CD4-positive, alpha-beta T cell (primary cell): ENCODE results near the gene KLHDC4. TPM values are rescaled to one million over a fixed set of nuclear protein-coding genes. Genes with fewer than 3 reads are reported as not detected.
"Not testable (repeated sequence)": the region's sequence is repeated elsewhere in the genome, so short reads cannot be mapped to it uniquely, and the experiment has no call there.

Source experiments
- ATAC-seq: fragments of 200-7000 bp; cut with Tn5 transposase; one replicate; pipeline ENCODE4 v1.10.0; 2022; ENCODE audit warnings: mild to moderate bottlenecking; ENCODE audit not compliant: poor library complexity
- CTCF ChIA-PET: fragments of 350-600 bp; sonication (Branson Sonifier 250); formaldehyde crosslinking; loops from one replicate; lab custom pipeline; 2021; ENCODE audit warnings: antibody characterized with exemption, inconsistent platforms; lab: Charles Lee
- POLR2A ChIA-PET: fragments of 350-600 bp; sonication (Branson Sonifier 250); formaldehyde crosslinking; loops from one replicate; lab custom pipeline; 2021; ENCODE audit warnings: antibody characterized with exemption, inconsistent platforms; lab: Charles Lee
- DNase-seq, 14 experiments: peaks; one replicate each; pipeline ENCODE4 v3.0.0-alpha.2; 2013 to 2020; ENCODE audit warnings: mixed read lengths in 2 of 14
- H3K27ac ChIP-seq, 2 donors: one replicate each; pipeline versions ENCODE4 v1.5.1 to v1.7.0; 2013; ENCODE audit warnings: low read length in 2 of 2, low read depth in 1 of 2, mild to moderate bottlenecking in 1 of 2
- H3K27me3 ChIP-seq, 2 experiments: 1 replicate in 1 of 2; 2 replicates in 1 of 2; pipeline versions ENCODE4 v1.6.1 to v1.7.0; 2013; ENCODE audit warnings: low read length in 2 of 2, control low read depth in 1 of 2, mild to moderate bottlenecking in 1 of 2, moderate library complexity in 1 of 2; ENCODE audit not compliant: insufficient read depth in 2 of 2, control insufficient read depth in 1 of 2
- H3K36me3 ChIP-seq: one replicate; pipeline ENCODE4 v1.6.1; 2013; ENCODE audit warnings: low read length, control low read depth; ENCODE audit not compliant: insufficient read depth
- H3K4me1 ChIP-seq: one replicate; pipeline ENCODE4 v1.6.1; 2013; ENCODE audit warnings: low read length, control low read depth; ENCODE audit not compliant: insufficient read depth
- H3K4me3 ChIP-seq: one replicate; pipeline ENCODE4 v1.5.1; 2013; ENCODE audit warnings: mild to moderate bottlenecking, low read length, moderate library complexity
- H3K9me3 ChIP-seq, 2 experiments: 1 replicate in 1 of 2; 2 replicates in 1 of 2; pipeline versions ENCODE4 v1.6.1 to v1.7.0; 2013; ENCODE audit warnings: low read length in 2 of 2, mild to moderate bottlenecking in 2 of 2, control low read depth in 1 of 2, moderate library complexity in 1 of 2; ENCODE audit not compliant: control insufficient read depth in 1 of 2, insufficient read depth in 1 of 2
- H3K27ac Mint-ChIP-seq: one replicate; pipeline ENCODE4 v1.8.0; 2020; ENCODE audit warnings: mixed read lengths
- H3K27me3 Mint-ChIP-seq: one replicate; pipeline ENCODE4 v1.8.0; 2021; ENCODE audit warnings: mixed read lengths
- H3K36me3 Mint-ChIP-seq: one replicate; pipeline ENCODE4 v1.8.0; 2021; ENCODE audit warnings: low read depth, mixed read lengths
- H3K4me1 Mint-ChIP-seq: one replicate; pipeline ENCODE4 v1.8.0; 2021; ENCODE audit warnings: low read depth, mixed read lengths
- H3K4me3 Mint-ChIP-seq: one replicate; pipeline ENCODE4 v1.8.0; 2020; ENCODE audit warnings: mild to moderate bottlenecking, mixed read lengths
- H3K9me3 Mint-ChIP-seq: one replicate; pipeline ENCODE4 v1.8.0; 2020; ENCODE audit warnings: mixed read lengths
- intact Hi-C, 2 experiments: fragments of 100-400 bp; cut with DNase I in 1 of 2; cut with micrococcal nuclease in 1 of 2; formaldehyde crosslinking; loops; one replicate each; pipeline versions ENCODE4 v1.15.1 to v1.9.0; 2023 to 2025; cut with DNase I, micrococcal nuclease
- total RNA-seq, 174 experiments: library from RNA in 2 of 174; stranded (reverse) in 2 of 174; gene quantifications; one replicate each; pipeline ENCODE4 v1.2.3 and lab custom pipeline; 2021 to 2026
- TF ChIP-seq, protein P1 (sequence below): fragments of 200-600 bp; IDR thresholded peaks from one replicate; pipeline ENCODE4 v1.8.0; 2022; ENCODE audit warnings: antibody characterized with exemption, mild to moderate bottlenecking

The KLHDC4 gene
- total RNA-seq, 2 experiments from 2014 or later, result 41.4 to 43.0 TPM

DNA sequence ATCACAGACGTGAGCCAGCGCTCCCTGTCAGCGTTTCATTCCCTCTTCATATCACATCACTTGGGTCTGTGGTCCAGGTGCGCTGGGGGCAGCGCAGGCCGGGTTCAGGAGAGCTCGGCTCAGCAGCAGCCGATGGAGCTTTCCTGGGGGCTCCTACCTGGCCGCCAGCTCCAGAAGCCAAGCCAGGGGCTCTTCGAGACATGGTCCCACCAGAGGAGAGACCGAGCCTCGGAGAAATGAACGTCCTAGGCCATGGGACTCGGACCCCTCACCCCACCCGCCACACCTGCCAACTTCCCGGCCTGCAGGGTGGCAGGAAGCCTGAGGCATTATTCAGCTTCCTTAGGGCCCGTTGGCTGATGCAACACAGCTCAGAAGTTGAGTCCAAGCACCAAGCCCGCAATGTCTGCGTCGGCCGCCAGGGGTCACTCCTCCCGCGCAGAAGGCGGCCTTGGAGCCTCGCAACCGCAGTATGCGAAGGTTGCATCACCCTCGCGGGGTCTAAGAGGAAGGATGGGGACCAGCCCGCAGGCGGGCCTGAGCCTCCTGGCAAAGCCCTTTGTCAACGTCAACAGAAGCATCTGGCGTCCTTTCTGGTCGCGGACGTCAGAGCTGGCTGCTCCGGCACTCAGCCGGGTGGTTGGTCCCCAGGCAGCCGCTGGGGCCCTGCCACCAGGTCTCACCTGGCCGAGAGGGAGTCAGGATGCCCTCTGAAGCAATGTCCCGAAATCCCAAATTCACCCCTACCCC is 13.2 kb upstream of the KLHDC4 start:
- Mint-ChIP-seq H3K27me3 (no peaks in the 10 kb centered on the region), H3K4me3 (peak overlapping the region; percentile 66), H3K9me3 (no peaks in the 10 kb centered on the region), H3K36me3 (no peaks in the 10 kb centered on the region), H3K4me1 (peaks cover 38% of the 10 kb centered on the region), H3K27ac (peak overlapping the region; percentile 87)
- Histone ChIP-seq H3K36me3 (no peaks in the 10 kb centered on the region), H3K4me1 (peaks cover 43% of the 10 kb centered on the region), H3K27ac (no peak overlapping the region), H3K4me3 (no peak overlapping the region), H3K9me3 (peaks cover 0 to 14% of the 10 kb centered on the region in 2 experiments), H3K27me3 (no peaks in the 10 kb centered on the region)
- TF ChIP-seq, protein P1, sequence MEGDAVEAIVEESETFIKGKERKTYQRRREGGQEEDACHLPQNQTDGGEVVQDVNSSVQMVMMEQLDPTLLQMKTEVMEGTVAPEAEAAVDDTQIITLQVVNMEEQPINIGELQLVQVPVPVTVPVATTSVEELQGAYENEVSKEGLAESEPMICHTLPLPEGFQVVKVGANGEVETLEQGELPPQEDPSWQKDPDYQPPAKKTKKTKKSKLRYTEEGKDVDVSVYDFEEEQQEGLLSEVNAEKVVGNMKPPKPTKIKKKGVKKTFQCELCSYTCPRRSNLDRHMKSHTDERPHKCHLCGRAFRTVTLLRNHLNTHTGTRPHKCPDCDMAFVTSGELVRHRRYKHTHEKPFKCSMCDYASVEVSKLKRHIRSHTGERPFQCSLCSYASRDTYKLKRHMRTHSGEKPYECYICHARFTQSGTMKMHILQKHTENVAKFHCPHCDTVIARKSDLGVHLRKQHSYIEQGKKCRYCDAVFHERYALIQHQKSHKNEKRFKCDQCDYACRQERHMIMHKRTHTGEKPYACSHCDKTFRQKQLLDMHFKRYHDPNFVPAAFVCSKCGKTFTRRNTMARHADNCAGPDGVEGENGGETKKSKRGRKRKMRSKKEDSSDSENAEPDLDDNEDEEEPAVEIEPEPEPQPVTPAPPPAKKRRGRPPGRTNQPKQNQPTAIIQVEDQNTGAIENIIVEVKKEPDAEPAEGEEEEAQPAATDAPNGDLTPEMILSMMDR, result peak; percentile 93
- ATAC-seq (peak; percentile 82), DNase-seq (peak; percentile 87 to 96 (median 91))
- ChIA-PET POLR2A (interaction anchor here (1.0 to 2.2 kb wide), 7 partner anchors 10 to 118 kb away, joined by 3 to 52 read pairs (median 8); partner anchors contain the start of genes KLHDC4 and SLC7A5), CTCF (interaction anchor here (0.6 to 4.2 kb wide), 34 partner anchors 10 to 673 kb away, joined by 3 to 127 read pairs (median 4); partner anchors contain the start of genes BANP, KLHDC4 and SLC7A5)
- intact Hi-C loops, result loop anchor here (1.0 to 5.0 kb wide), 5 partner anchors 71 to 658 kb away; partner anchors contain the start of gene BANP (in 1 of the 2)

DNA sequence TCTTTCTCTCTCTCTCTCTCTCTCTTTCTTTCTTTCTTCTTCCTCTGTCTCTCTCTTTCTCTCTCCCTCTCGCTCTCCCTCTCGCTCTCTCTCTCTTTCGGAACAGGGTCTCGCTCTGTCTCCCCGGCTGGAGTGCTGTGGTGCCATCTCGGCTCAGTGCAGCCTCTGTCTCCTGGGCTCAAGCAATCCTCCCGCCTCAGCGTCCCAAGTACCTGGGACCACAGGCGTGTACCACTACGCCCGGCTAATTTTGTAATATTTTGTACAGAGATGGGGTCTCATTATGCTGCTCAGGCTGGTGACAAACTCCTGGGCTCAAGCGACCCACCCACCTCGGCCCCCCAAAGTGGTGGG is 12.7 kb upstream of the KLHDC4 start:
- Mint-ChIP-seq H3K9me3 (no peaks in the 10 kb centered on the region), H3K36me3 (no peaks in the 10 kb centered on the region), H3K27me3 (no peaks in the 10 kb centered on the region), H3K27ac (no peak overlapping the region), H3K4me3 (no peak overlapping the region), H3K4me1 (peaks cover 38% of the 10 kb centered on the region)
- H3K9me3 ChIP-seq, result peaks cover 0 to 14% of the 10 kb centered on the region in 2 experiments
- TF ChIP-seq, protein P1, result no peak
- no peaks in the 10 kb centered on the region for H3K27me3 ChIP-seq
- ATAC-seq, result no peak
- DNase-seq, result no peak
- H3K27ac ChIP-seq, result no peak overlapping the region
- ChIA-PET CTCF (interaction anchor here (0.6 to 4.2 kb wide), 34 partner anchors 10 to 674 kb away, joined by 3 to 127 read pairs (median 4); partner anchors contain the start of genes BANP, KLHDC4 and SLC7A5), POLR2A (interaction anchor here (1.0 to 2.2 kb wide), 7 partner anchors 9 to 119 kb away, joined by 3 to 52 read pairs (median 8); partner anchors contain the start of genes KLHDC4 and SLC7A5)
- H3K36me3 ChIP-seq, result no peaks in the 10 kb centered on the region
- peaks cover 43% of the 10 kb centered on the region for H3K4me1 ChIP-seq
- no peak overlapping the region for H3K4me3 ChIP-seq
- intact Hi-C loops, result loop anchor here (1.0 to 5.0 kb wide), 3 partner anchors 131 to 659 kb away; partner anchors contain the start of gene BANP (in 1 of the 2)

DNA sequence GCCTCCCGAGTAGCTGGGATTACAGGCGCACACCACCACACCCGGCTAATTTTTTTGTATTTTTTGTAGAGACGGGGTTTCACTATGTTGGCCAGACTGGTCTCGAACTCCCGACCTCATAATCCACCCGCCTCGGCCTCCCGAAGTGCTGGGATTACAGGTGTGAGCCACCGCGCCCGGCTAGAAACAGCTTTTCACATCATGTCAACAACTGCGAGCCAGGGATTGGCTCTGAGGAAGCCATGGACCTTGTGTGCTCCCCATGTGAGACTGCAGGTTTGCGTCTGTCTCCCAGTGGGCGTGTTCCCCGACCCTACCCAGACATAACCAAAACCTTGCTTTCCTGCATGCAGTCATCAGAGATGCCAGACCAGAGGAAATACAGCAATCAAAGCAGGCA is 8.1 kb upstream of the KLHDC4 start:
- peaks cover 12% of the 10 kb centered on the region for H3K4me1 Mint-ChIP-seq
- H3K36me3 Mint-ChIP-seq, intact Hi-C loops, POLR2A ChIA-PET, H3K27ac Mint-ChIP-seq, DNase-seq, ATAC-seq, H3K9me3 Mint-ChIP-seq, H3K4me3 Mint-ChIP-seq, H3K36me3 ChIP-seq, H3K27me3 Mint-ChIP-seq, H3K4me3 ChIP-seq, H3K9me3 ChIP-seq, H3K27me3 ChIP-seq, H3K27ac ChIP-seq: not testable (repeated sequence)
- peaks cover 15% of the 10 kb centered on the region for H3K4me1 ChIP-seq
- CTCF ChIA-PET, result interaction anchor here (0.9 kb wide), 1 partner anchor 98 kb away, joined by 3 read pairs; no protein-coding TSS in a partner anchor

DNA sequence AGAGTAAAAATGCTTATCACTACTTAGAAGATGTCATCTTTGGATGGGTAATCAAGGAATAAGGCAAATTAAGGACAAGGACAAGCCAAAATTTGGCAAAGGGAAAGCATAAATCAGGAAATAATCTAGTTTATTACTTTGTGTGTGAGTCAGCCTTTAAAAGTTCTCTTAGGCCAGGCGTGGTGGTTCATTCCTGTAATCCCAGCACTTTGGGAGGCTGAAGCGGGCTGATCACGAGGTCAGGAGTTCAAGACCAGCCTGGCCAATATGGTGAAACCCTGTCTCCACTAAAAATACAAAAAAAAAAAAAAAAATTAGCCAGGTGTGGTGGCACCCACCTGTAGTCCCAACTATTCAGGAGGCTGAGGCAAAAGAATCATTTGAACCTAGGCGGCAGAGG is 1.7 kb upstream of the KLHDC4 start:
- Histone ChIP-seq H3K4me1 (peaks cover 37% of the 10 kb centered on the region), H3K36me3 (peaks cover 16% of the 10 kb centered on the region)
- Mint-ChIP-seq H3K4me1 (peaks cover 32% of the 10 kb centered on the region), H3K36me3 (peaks cover 33% of the 10 kb centered on the region), H3K4me3 (peak overlapping the region; percentile 99), H3K27ac (peak overlapping the region; percentile 97)
- H3K27ac ChIP-seq, POLR2A ChIA-PET, H3K4me3 ChIP-seq, ATAC-seq, H3K9me3 Mint-ChIP-seq, H3K9me3 ChIP-seq, H3K27me3 Mint-ChIP-seq, H3K27me3 ChIP-seq, DNase-seq: not testable (repeated sequence)
- intact Hi-C loops, result loop anchor here (5.0 to 10.0 kb wide), 4 partner anchors 45 to 1205 kb away; partner anchors contain the start of gene MAP1LC3B (in 1 of the 2)
- CTCF ChIA-PET, result interaction anchor here (4.0 kb wide), 1 partner anchor 12 kb away, joined by 33 read pairs; no protein-coding TSS in a partner anchor
